ENCODE data around the gene CNNM2. TPM values are rescaled to one million over a fixed set of nuclear protein-coding genes. Genes with fewer than 3 reads are reported as not detected.
A peak's percentile ranks its signal among the peaks of the same experiment; 100 is the strongest.

CNNM2 gene
- total RNA-seq, 2 donors from 2014 or later, result 14.7 to 17.9 TPM

- Histone ChIP-seq H3K27me3 (ENCODE audit: control insufficient read depth, insufficient read depth, low read length, poor library complexity, severe bottlenecking) (no peaks in the 10 kb centered on the region), H3K4me3 (ENCODE audit: low read length) (no peak overlapping the region), H3K36me3 (ENCODE audit: control insufficient read depth, insufficient read depth, low read length) (no peaks in the 10 kb centered on the region), H3K9me3 (ENCODE audit: control insufficient read depth, low read length) (no peaks in the 10 kb centered on the region), H3K4me1 (ENCODE audit: control insufficient read depth, insufficient read depth, low read length) (no peaks in the 10 kb centered on the region), H3K27ac (ENCODE audit: low read depth, low read length) (no peak overlapping the region), H3K9ac (ENCODE audit: extremely low read depth, low read length, poor library complexity, severe bottlenecking) (no peak overlapping the region)
- DNase-seq, result no peak
- H3K9me3 Mint-ChIP-seq, result no peaks in the 10 kb centered on the region
- WGBS, 2 experiments (ENCODE audit: insufficient coverage in 1 of 2, insufficient read length in 1 of 2), result 86 to 88% methylated on average over 1 to 4 of the region's 4 CpGs
- H3K4me1 Mint-ChIP-seq, result peaks cover 21% of the 10 kb centered on the region
- H3K27me3 Mint-ChIP-seq (ENCODE audit: insufficient read depth), result no peaks in the 10 kb centered on the region
- TF ChIP-seq, protein P1, sequence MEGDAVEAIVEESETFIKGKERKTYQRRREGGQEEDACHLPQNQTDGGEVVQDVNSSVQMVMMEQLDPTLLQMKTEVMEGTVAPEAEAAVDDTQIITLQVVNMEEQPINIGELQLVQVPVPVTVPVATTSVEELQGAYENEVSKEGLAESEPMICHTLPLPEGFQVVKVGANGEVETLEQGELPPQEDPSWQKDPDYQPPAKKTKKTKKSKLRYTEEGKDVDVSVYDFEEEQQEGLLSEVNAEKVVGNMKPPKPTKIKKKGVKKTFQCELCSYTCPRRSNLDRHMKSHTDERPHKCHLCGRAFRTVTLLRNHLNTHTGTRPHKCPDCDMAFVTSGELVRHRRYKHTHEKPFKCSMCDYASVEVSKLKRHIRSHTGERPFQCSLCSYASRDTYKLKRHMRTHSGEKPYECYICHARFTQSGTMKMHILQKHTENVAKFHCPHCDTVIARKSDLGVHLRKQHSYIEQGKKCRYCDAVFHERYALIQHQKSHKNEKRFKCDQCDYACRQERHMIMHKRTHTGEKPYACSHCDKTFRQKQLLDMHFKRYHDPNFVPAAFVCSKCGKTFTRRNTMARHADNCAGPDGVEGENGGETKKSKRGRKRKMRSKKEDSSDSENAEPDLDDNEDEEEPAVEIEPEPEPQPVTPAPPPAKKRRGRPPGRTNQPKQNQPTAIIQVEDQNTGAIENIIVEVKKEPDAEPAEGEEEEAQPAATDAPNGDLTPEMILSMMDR (conservative IDR thresholded peaks at IDR 0.05), result no peak
- no peak overlapping the region for H3K4me3 Mint-ChIP-seq
- no peak overlapping the region for H3K27ac Mint-ChIP-seq
- H3K36me3 Mint-ChIP-seq (ENCODE audit: low read depth), result no peaks in the 10 kb centered on the region
Measured at GRCh38 chr10:103040418-103040817, 122.3 kb downstream of the CNNM2 start.

GRCh38 chr10:103041391-103041790 is 123.3 kb downstream of the CNNM2 start:
- H3K36me3 ChIP-seq (ENCODE audit: control insufficient read depth, insufficient read depth, low read length), result no peaks in the 10 kb centered on the region
- H3K27ac Mint-ChIP-seq, result no peak overlapping the region
- TF ChIP-seq, protein P1 (conservative IDR thresholded peaks at IDR 0.05), result no peak
- peaks cover 12% of the 10 kb centered on the region for H3K4me1 Mint-ChIP-seq
- no peaks in the 10 kb centered on the region for H3K4me1 ChIP-seq (ENCODE audit: control insufficient read depth, insufficient read depth, low read length)
- H3K27ac ChIP-seq (ENCODE audit: low read depth, low read length), result no peak overlapping the region
- no peak overlapping the region for H3K9ac ChIP-seq (ENCODE audit: extremely low read depth, low read length, poor library complexity, severe bottlenecking)
- WGBS, 2 experiments (ENCODE audit: insufficient coverage in 1 of 2, insufficient read length in 1 of 2), result 77 to 87% methylated on average over 2 to 6 of the region's 6 CpGs
- no peak overlapping the region for H3K4me3 Mint-ChIP-seq
- no peaks in the 10 kb centered on the region for H3K9me3 ChIP-seq (ENCODE audit: control insufficient read depth, low read length)
- H3K27me3 Mint-ChIP-seq (ENCODE audit: insufficient read depth), result no peaks in the 10 kb centered on the region
- no peak for DNase-seq
- no peaks in the 10 kb centered on the region for H3K36me3 Mint-ChIP-seq (ENCODE audit: low read depth)
- no peak overlapping the region for H3K4me3 ChIP-seq (ENCODE audit: low read length)
- no peaks in the 10 kb centered on the region for H3K9me3 Mint-ChIP-seq
- no peaks in the 10 kb centered on the region for H3K27me3 ChIP-seq (ENCODE audit: control insufficient read depth, insufficient read depth, low read length, poor library complexity, severe bottlenecking)

DNA sequence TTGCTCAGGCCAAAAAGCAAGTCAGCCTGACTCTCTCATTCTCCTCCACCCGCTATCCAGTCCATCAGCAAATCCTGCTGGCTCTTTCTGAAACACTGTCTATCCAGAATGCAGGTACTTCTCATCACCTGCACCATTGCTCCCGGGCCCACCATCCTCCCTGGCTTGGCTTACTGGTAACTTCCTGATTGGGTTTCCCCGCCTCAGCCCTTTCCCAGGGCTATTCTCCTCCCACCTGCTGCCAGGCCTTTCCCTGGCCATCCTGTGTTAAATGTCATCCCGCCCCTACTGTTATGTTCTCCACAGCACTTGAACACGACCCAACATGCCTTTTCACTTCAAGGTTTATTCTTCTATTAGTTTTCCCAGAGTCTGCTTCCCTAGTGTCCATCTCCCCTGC is 124.0 kb downstream of the CNNM2 start:
- H3K36me3 Mint-ChIP-seq (ENCODE audit: low read depth), result no peaks in the 10 kb centered on the region
- no peaks in the 10 kb centered on the region for H3K27me3 Mint-ChIP-seq (ENCODE audit: insufficient read depth)
- no peak overlapping the region for H3K4me3 ChIP-seq (ENCODE audit: low read length)
- TF ChIP-seq, protein P1 (conservative IDR thresholded peaks at IDR 0.05), result no peak
- H3K4me1 ChIP-seq (ENCODE audit: control insufficient read depth, insufficient read depth, low read length), result no peaks in the 10 kb centered on the region
- peak; percentile 84 for DNase-seq
- WGBS, 2 experiments (ENCODE audit: insufficient coverage in 1 of 2, insufficient read length in 1 of 2), result 75 to 92% methylated on average over 2 to 5 of the region's 5 CpGs
- no peak overlapping the region for H3K4me3 Mint-ChIP-seq
- no peaks in the 10 kb centered on the region for H3K36me3 ChIP-seq (ENCODE audit: control insufficient read depth, insufficient read depth, low read length)
- H3K9me3 ChIP-seq (ENCODE audit: control insufficient read depth, low read length), result no peaks in the 10 kb centered on the region
- H3K27ac ChIP-seq (ENCODE audit: low read depth, low read length), result no peak overlapping the region
- H3K4me1 Mint-ChIP-seq, result peaks cover 11% of the 10 kb centered on the region
- no peaks in the 10 kb centered on the region for H3K9me3 Mint-ChIP-seq
- no peak overlapping the region for H3K9ac ChIP-seq (ENCODE audit: extremely low read depth, low read length, poor library complexity, severe bottlenecking)
- H3K27me3 ChIP-seq (ENCODE audit: control insufficient read depth, insufficient read depth, low read length, poor library complexity, severe bottlenecking), result no peaks in the 10 kb centered on the region
- no peak overlapping the region for H3K27ac Mint-ChIP-seq
